HEK293 (cell line): ENCODE measurements around the gene PTPRN2.

Source experiments
- CTCF ChIA-PET: fragments of 350-600 bp; formaldehyde crosslinking; extraction: SDS; loops from one replicate; lab custom pipeline; 2021; ENCODE audit warnings: antibody characterized with exemption; lab: Yijun Ruan, JAX
- POLR2A ChIA-PET: fragments of 300-600 bp; formaldehyde crosslinking; extraction: SDS; loops from one replicate; lab custom pipeline; 2020; ENCODE audit warnings: antibody characterized with exemption, inconsistent platforms; lab: Yijun Ruan, JAX
- H3K27ac ChIP-seq: fragments of 200-500 bp; sonication (Bioruptor generic); 2 replicates; pipeline ENCODE4 v1.5.1; 2014; ENCODE audit warnings: low read depth, low read length, control low read depth, inconsistent platforms; ENCODE audit errors: extremely low read depth
- H3K36me3 ChIP-seq, 2 experiments: fragments of 200-500 bp in 1 of 2; sonication (Bioruptor generic) in 1 of 2; 1 replicate in 1 of 2; 2 replicates in 1 of 2; pipeline ENCODE4 v1.5.1; 2014 to 2017; ENCODE audit warnings: inconsistent platforms in 2 of 2, low read length in 2 of 2; ENCODE audit not compliant: control insufficient read depth in 2 of 2, insufficient read depth in 1 of 2
- H3K4me1 ChIP-seq: fragments of 200-500 bp; sonication (Bioruptor generic); 2 replicates; pipeline ENCODE4 v1.5.1; 2014; ENCODE audit warnings: mild to moderate bottlenecking, low read length, inconsistent platforms; ENCODE audit not compliant: control insufficient read depth, insufficient read depth
- H3K4me3 ChIP-seq: 2 replicates; pipeline ENCODE4 v1.5.1; 2011; ENCODE audit warnings: low read depth, mild to moderate bottlenecking, control low read depth, low read length, moderate library complexity
- H3K9me3 ChIP-seq: fragments of 200-500 bp; sonication (Bioruptor generic); 2 replicates; pipeline ENCODE4 v1.5.1; 2014; ENCODE audit warnings: low read depth, low read length, inconsistent platforms; ENCODE audit not compliant: control insufficient read depth, insufficient read depth
- BCL11B ChIP-seq: fragments of 450-650 bp; formaldehyde crosslinking; IDR thresholded peaks from 2 replicates; pipeline ENCODE4 v1.5.1; 2016; ENCODE audit warnings: low read depth, missing biosample characterization, missing genetic modification characterization
- HIC1 ChIP-seq: fragments of 450-650 bp; formaldehyde crosslinking; IDR thresholded peaks from 2 replicates; pipeline ENCODE4 v1.5.1; 2016; ENCODE audit warnings: missing biosample characterization, missing genetic modification characterization
- HOXC10 ChIP-seq: sonication (generic); formaldehyde crosslinking; IDR thresholded peaks from 2 replicates; pipeline ENCODE4 v1.8.1; 2023; ENCODE audit warnings: mild to moderate bottlenecking, missing genetic modification reagents
- HOXD13 ChIP-seq: sonication (generic); formaldehyde crosslinking; IDR thresholded peaks from 2 replicates; pipeline ENCODE4 v1.8.0; 2022; ENCODE audit warnings: missing genetic modification reagents, borderline replicate concordance
- PRDM4 ChIP-seq: fragments of 450-650 bp; formaldehyde crosslinking; IDR thresholded peaks from 2 replicates; pipeline ENCODE4 v1.5.1; 2017; ENCODE audit warnings: missing biosample characterization, missing genetic modification characterization
- REPIN1 ChIP-seq: fragments of 450-650 bp; formaldehyde crosslinking; IDR thresholded peaks from 2 replicates; pipeline ENCODE4 v1.5.1; 2017; ENCODE audit warnings: missing biosample characterization, missing genetic modification characterization, low read depth
- WT1 ChIP-seq: fragments of 450-650 bp; formaldehyde crosslinking; IDR thresholded peaks from 2 replicates; pipeline ENCODE4 v1.5.1; 2016; ENCODE audit warnings: missing biosample characterization, missing genetic modification characterization
- ZBTB8A ChIP-seq: fragments of 450-650 bp; formaldehyde crosslinking; IDR thresholded peaks from 2 replicates; pipeline ENCODE4 v1.5.1; 2016; ENCODE audit warnings: missing biosample characterization, missing genetic modification characterization
- ZNF18 ChIP-seq: fragments of 450-650 bp; formaldehyde crosslinking; IDR thresholded peaks from 2 replicates; pipeline ENCODE4 v1.5.1; 2016; ENCODE audit warnings: missing biosample characterization, missing genetic modification characterization
- ZNF341 ChIP-seq: fragments of 450-650 bp; formaldehyde crosslinking; IDR thresholded peaks from 2 replicates; pipeline ENCODE4; 2016; ENCODE audit warnings: low read depth, missing biosample characterization, missing genetic modification characterization
- ZNF391 ChIP-seq: fragments of 450-650 bp; formaldehyde crosslinking; IDR thresholded peaks from 2 replicates; pipeline ENCODE4 v1.5.1; 2016; ENCODE audit warnings: low read depth, missing biosample characterization, missing genetic modification characterization, borderline replicate concordance
- ZNF704 ChIP-seq: fragments of 450-650 bp; formaldehyde crosslinking; IDR thresholded peaks from 2 replicates; pipeline ENCODE4 v1.5.1; 2016; ENCODE audit warnings: missing biosample characterization, missing genetic modification characterization
- ZNF792 ChIP-seq: fragments of 450-650 bp; formaldehyde crosslinking; IDR thresholded peaks from 2 replicates; pipeline ENCODE4 v1.5.1; 2016; ENCODE audit warnings: missing biosample characterization, missing genetic modification characterization
- ZSCAN18 ChIP-seq: fragments of 450-650 bp; formaldehyde crosslinking; IDR thresholded peaks from 2 replicates; pipeline ENCODE4 v1.5.1; 2016; ENCODE audit warnings: missing biosample characterization, missing genetic modification characterization
- ZSCAN4 ChIP-seq: fragments of 450-650 bp; formaldehyde crosslinking; IDR thresholded peaks from 2 replicates; pipeline ENCODE4 v1.5.1; 2017; ENCODE audit warnings: missing biosample characterization, missing genetic modification characterization

Gene PTPRN2

GRCh38 chr7:157786375-157787274 lies 801.0 kb downstream of the PTPRN2 start (continued):
- no peak for TF ChIP-seq ZNF704 (tag by site-specific recombination)
- no peak for TF ChIP-seq WT1 (tag by site-specific recombination)

- Histone ChIP-seq H3K36me3 (no peaks in the 10 kb centered on the region), H3K4me1 (no peaks in the 10 kb centered on the region), H3K4me3 (no peak overlapping the region), H3K27ac (no peak overlapping the region), H3K9me3 (no peaks in the 10 kb centered on the region)
- ChIA-PET POLR2A (no interaction called here), CTCF (no interaction called here)
- TF ChIP-seq HOXC10 (CRISPR knock-in tag) (no peak), ZNF341 (no peak), HOXD13 (CRISPR knock-in tag) (no peak), ZSCAN4 (tag by site-specific recombination) (no peak), ZBTB8A (tag by site-specific recombination) (no peak), HIC1 (tag by site-specific recombination) (no peak), ZSCAN18 (tag by site-specific recombination) (no peak), ZNF391 (no peak), ZNF792 (tag by site-specific recombination) (no peak), ZNF18 (no peak), BCL11B (no peak), REPIN1 (tag by site-specific recombination) (no peak)
These were observed 802.0 kb downstream of the PTPRN2 start for GRCh38 chr7:157785486-157786186.

GRCh38 chr7:157784979-157785441 lies 802.6 kb downstream of the PTPRN2 start:
- POLR2A ChIA-PET, result no interaction called here
- Histone ChIP-seq H3K9me3 (no peaks in the 10 kb centered on the region), H3K36me3 (no peaks in the 10 kb centered on the region), H3K4me3 (no peak overlapping the region), H3K4me1 (no peaks in the 10 kb centered on the region), H3K27ac (no peak overlapping the region)
- CTCF ChIA-PET, result no interaction called here
- no peak for TF ChIP-seq PRDM4 (tag by site-specific recombination)
